ENCODE results near the gene TSPAN14.

The TSPAN14 gene

GRCh38 chr10:80425901-80426300 lies 28.2 kb upstream of the TSPAN14 start:
- no peak for DNase-seq

DNA sequence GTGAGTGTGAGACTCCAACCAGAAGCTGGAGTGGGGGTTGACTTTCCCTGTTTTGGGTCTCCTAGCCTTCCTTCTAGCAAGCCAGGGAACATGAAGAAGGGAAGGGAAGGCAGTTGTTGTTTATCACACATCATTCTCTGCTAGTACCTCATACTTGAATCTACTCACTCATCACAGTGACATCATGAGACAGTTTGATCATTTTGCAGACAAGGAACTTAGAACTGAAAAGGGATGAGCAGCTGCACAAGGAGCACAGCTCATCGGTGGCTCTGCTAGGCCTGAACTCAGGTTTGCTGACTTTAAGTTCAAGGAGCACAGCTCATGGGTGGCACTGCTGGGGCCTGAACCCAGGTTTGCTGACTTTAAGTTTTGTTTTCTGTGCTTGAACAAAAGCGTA lies 26.6 kb upstream of the TSPAN14 start:
- no peak for DNase-seq

DNA sequence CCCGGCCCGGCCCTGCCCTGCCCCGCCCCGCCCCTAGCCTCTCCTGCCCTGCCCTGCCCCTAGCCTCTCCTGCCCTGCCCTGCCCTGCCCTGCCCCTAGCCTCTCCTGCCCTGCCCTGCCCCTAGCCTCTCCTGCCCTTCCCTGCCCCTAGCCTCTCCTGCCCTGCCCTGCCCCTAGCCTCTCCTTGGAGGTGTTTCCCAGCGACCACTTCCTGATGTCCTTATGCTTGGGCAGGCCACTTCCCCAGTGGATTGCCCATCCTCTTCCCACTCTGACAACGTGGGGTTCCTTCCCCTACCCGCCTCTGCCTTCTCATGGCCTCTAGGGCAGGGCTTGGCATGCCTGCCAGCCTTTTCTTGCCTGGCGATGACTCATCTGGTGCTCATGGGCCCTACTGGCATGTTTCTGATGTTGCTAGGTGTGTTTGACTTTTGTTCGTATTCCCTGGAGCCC lies 24.6 kb upstream of the TSPAN14 start:
- peak; percentile 12 for DNase-seq

DNA sequence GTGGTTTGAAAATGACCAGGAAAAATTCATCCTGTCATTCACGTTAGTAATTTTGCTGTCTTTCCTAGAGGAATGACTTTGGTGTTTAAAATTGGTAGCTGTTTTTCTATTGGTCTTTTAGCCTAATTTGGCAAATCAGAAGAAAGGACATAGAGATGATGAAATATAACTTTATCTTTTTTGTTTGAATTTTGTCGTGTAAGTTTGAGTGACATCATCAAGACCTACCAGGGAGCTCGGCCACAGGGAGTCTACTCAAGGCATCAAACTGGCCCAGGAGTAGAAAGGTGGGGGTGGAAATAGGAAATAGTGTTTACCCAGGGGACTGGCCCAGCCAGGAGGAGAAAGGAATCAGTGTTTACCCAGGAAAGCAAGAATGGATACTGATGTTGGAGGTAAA lies 21.0 kb upstream of the TSPAN14 start:
- no peak for DNase-seq

- DNase-seq: no peak
Measured at GRCh38 chr10:80436446-80437098, 17.5 kb upstream of the TSPAN14 start.

- no peak for DNase-seq
Measured at GRCh38 chr10:80437227-80437626, 16.9 kb upstream of the TSPAN14 start.

- no peak for DNase-seq
Measured at GRCh38 chr10:80441831-80442230, 12.3 kb upstream of the TSPAN14 start.

GRCh38 chr10:80442879-80443278 lies 11.2 kb upstream of the TSPAN14 start:
- DNase-seq: no peak

GRCh38 chr10:80443531-80443974 lies 10.6 kb upstream of the TSPAN14 start:
- DNase-seq: peak; percentile 60

DNA sequence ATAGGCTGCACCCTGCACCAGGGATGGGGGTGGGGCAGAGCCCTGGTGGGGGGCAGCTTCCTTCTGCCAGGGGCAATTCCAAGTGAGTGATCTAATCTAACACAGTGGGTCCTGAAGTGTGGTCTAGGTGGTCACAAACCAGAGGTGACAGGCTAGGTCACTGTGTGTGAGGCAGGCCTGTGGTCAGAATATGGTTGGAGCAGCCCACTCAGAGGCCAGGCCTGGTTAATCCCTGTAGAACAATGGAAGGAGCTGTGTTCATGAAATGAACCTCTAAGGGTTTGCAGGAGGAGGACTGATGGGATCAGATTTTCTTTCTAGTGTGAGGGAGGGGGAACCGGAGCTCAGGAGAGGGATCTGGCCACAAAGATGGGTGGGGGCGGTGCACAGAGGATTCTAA lies 10.0 kb upstream of the TSPAN14 start:
- DNase-seq: no peak

GRCh38 chr10:80444646-80445319 lies 9.3 kb upstream of the TSPAN14 start:
- DNase-seq: peak; percentile 71

GRCh38 chr10:80447436-80448190 lies 6.5 kb upstream of the TSPAN14 start:
- DNase-seq: no peak

DNA sequence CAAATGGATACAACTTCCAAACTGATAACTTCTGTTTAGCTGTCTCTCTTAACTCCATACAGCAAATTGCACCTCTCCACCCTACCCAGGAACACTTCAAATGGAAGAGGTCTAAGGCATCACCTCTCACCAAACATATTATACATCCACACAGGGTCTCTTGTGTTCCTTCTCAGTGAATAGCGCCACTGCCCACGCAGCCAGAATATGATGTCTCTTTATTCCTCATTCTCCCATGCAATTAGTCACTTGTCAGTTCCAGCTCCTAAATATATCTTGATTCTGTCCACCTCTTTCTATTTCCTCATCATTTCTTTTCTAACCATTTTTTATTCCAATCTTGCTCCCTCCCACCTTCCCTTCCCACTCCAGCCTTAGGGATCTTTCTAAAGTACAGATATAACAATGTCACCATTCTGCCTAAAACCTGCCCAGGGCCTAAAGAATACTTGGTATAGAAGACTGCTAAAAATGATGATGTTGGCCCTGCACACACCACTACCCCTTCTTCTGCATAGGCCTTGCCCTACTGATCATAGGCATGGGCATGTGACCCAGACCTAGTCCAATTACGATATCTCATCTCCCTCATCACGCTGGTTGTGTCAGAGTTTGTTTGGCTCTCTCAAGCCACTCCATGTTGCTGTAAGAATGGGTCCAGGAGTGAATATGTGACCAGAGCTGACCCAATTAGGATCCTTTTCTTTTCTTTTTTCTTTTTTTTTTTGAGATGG lies 5.7 kb upstream of the TSPAN14 start:
- no peak for DNase-seq

- DNase-seq: no peak
Measured at GRCh38 chr10:80449520-80449919, 4.6 kb upstream of the TSPAN14 start.

DNA sequence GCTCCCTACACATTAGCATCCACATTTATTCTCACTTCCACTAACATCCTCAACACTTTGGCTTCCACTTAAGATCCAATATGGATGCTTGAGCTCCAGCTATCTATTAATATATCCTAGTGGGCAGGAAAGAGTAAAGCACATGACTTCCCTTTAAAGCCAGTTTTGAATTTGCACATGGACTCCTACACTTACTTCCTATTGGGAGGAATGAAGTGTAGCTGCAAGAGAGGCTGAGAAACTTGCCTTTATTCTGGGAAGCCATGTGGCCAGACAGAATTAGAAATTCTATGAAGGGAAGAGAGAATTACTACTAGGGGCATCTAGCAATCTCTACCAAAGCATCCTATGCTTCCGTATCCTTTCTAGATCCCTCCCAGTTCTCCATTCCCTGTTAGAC lies 3.0 kb upstream of the TSPAN14 start:
- no peak for DNase-seq

DNA sequence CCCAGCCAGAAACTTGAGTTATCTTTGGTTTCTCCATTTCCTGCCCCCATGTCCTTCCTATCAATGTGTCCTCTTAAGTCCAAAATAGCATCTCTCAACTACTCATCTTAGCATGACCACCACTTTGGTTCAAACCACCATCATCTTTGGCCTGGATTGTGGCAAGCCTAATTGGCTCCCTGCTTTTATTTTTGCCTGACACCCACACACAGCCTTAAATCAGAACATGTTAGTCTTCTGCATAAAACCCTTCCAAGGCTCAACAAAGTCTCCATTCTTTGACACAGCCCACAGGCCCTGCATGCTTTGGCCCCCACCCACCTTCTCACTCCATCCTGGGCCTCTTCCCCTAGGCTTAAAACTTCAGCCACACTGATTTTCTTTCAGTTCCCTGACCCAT lies 2.0 kb upstream of the TSPAN14 start:
- DNase-seq: no peak

GRCh38 chr10:80452640-80453039 lies 1.5 kb upstream of the TSPAN14 start:
- DNase-seq: no peak

DNA sequence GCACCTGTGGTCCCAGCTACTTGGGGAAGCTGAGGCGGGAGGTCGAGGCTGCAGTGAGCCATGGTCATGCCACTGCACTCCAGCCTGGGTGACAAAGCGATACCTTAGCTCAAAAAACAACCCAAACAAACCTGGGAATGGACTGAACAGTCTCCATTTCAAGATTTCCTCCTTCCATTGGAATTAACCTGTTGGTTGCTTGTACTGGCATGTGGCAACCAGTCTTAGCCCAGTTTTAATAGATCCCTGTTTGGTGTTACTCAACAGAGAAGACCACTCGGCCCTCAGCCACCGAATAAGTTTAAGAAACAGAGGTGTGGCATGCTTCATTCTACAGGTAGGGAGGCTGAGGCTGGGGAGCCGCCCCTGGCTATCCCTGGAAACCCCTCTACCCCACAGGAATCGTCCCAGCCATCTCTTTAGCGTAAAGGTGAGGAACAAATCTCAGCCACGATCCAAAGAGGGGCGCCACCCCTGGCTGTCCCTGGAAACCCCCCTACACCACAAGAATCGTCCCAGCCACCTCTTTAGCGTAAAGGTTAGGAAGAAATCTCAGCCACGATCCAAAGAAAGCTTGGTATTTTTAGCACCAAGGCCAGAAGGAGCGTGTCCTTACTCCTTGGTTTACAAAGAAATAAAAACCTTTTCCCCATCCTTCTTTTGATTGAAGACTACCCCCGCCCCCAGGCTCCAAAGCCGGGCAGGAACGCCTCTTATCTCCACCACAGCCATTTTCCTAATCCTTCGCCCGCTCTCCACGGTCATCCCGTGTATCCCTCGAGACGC lies 861 bp upstream of the TSPAN14 start:
- no peak for DNase-seq

DNA sequence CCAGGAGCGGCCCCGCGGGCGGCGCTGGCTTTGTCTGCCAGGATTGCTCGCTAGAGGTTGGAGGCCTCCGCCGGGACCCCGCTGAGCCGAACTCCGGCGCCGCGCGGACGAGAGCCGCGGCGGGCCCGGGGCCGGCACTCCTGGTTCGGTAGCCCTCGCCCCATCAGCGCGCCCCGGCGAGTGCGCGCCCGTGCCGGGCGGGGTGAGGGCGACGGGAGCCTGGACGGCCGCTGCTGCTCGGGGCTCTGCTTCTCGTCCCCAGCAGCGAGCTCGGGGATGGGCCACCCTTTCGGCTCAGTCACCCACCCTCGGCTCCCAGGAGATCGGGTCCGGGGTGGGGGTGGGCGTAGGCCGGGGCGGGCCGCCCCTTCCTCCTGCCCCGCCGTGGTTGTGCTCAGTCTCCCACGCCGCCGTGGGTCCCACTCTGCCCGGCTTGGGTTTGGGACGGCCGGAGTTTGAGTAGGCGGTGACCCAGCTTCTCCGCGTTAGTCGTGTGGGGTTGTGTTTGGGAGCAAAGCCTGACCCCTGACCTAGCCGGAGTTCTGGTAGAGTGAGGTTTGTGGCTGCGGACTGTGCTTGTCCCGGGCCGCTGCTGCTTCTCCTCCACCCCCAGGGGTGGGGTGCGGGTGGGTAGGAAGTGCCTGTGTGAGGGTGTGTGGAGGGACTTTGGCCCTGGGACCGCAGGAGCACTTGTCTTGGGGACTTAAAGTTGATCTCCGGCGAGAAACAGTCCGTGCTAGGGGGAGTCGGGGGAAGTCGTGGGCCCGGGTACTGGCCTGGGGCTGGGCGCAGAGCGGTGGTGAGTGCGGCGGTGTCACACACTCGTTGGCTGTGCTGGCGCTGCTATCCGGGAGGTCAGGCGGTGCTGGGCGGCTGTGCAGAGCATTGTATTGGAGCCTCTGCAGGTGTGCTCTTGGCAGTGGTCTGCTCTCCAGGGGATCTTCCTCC lies 677 bp downstream of the TSPAN14 start:
- DNase-seq: peak; percentile 49

- no peak for DNase-seq
Measured at GRCh38 chr10:80455461-80456349, 1.6 kb downstream of the TSPAN14 start.

Data from activated CD4-positive, alpha-beta T cell treated with anti-CD3 and anti-CD28 coated beads, Interleukin-10, Interleukin-2, amounts not matched to agents 100 ng/mL and 50 ng/mL, durations not matched to agents 16 hours and 8 hours (primary cell).